NOMO-1 treated with dmso at 0.1 percent for 144 hours (cell line): ENCODE results near the gene MAP3K5.
A peak's percentile ranks its signal among the peaks of the same experiment; 100 is the strongest.

Experiments
- DNase-seq: peaks from one replicate; lab custom pipeline; 2025; ENCODE audit not compliant: unreplicated experiment; lab: John Stamatoyannopoulos, UW

The MAP3K5 gene

DNA sequence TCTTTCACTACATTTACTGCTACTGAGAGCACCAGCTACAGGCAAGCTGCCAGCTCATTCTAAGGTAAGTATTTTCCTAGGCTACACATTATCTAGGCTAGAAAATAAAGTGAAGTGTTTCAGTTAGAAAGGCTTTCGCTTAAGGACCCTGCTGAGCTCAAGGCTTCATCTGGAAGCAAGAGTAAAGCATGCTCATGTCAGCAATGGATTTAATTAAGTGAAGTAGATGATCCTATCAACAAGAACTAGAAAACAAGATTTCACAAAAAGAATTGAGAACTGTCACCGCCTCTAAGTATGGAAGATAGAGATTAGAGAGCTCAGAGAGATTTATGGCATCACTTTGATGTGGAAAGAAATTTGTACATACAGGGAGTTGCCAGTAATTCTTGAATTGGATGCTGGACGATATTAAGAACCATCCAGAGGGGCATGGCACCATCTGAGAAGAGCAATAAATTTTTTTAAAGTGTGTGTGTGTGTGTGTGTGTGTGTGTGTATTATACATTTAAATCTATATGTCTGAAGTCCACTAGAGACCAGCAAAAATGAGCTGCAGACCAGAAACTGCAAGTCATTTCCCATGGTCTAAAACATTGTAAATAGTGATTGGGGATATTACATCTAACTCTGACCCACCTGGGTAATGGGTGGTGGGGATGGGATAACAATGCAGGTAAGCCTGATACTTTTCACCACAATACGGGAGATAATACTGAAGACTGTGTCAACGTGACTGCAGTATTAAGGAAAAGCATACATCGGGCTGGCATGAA is 136.8 kb downstream of the MAP3K5 start:
- DNase-seq: no peak

DNA sequence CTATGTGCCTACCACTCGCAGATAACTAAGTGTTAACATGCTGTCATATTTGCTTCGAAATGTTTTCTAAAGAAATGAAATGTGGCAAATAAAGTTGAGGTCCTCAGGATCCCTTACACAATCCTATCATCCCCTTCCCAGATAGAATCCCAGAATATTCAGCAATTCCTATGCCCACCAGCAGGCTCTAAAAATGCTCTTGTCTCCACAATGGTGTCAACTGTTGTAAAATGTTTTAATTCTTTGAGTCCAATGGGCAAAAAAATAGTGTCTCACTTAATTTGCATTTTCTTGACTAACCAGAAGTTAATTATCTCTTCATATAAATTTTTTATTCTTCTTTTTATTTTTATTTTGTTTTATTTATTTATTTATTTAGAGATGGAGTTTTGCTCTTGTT is 138.2 kb downstream of the MAP3K5 start:
- no peak for DNase-seq

DNA sequence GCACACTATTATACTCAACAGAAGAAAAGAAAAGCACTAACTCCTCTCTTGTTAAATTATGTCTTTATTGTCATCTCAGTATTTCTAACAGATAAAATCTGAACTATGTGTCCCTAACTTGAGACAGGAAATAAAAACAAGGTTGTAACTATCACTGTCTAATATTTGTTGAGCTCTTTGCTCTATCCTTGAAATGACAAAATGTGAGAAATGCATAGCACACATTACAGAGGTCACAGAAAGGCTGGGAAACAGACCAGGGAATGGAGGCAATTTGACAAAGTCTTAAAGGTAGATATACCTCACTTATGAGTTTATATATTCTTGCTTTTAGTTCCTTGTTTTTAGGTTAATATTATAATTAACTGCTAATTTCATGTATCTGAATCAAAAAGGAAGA is 139.6 kb downstream of the MAP3K5 start:
- no peak for DNase-seq

DNA sequence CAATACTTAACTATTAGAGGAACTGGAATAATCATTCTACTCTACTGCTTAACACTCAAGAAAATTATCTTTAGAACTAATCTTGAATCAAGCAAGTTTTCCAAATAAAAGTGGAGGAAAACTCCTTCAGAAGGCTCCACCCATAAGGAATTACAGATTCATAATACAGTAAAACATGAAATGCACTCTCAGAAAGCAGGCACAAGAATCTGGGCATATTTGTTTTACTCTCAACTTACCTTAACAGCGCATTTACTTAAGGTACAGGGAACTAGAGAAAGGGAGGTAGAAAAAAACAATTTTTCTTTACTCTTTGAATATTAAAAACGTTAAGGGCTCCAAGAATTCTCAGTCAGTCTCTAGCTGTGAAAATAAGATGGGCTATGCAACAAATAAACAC is 140.3 kb downstream of the MAP3K5 start:
- no peak for DNase-seq

DNA sequence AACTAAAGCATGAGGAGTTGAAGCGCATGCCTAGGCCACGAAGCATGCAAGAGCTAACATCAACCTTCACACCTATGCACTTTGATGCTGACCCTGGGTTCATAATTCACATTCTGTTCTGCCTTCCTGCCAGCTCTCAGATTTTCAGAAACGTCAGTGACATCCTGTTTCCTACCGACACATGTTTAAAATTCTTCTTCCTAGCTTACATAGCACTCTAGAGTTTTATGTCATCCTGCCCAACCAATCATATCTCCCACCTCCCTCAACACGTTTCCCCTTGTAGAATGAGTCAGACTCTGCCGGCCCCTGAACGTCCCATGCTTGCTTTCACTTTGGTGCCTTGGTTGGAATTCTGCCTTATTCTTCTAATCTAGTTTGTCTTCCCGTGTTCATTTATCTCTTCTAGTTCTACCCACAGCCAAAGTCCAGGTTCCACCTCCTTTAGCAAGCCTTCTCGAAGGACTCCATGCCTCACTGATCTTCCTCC is 144.9 kb downstream of the MAP3K5 start:
- DNase-seq: peak; percentile 18

DNA sequence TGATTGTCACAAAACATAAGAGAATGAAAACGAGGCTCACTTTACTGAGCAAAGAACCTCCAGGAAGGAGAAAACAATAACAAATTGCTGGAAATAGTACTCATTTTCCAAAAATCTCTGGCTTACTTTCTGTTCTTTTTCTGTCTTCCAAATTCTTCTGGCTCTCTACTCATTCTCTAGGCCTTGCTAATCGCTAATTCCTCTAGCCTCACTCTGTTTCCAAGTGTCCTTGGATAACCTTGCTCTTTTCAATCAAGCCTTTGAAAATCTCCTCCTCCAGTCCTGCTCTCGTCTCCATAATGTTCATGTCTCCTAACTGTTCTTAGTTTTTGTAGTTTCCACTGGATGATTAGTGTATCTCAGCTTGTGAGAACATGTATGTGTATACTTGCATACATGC is 145.9 kb downstream of the MAP3K5 start:
- DNase-seq: no peak

DNA sequence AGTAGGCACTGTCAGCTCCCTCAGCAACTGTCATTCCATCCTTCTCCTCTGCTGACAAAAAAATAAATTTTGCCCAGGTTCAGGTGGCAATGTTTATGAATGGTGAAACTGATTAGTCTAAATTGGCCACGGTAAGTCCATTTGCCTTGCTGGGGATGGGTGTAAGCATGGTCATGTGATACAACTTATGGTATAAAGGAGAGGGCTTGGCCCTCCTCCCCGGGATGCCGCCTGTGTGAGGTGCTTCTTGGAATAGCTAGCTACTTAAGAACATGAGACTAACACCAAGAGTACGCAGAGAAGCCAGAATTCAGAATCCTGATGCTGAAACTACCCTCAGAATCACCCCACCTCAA is 147.7 kb downstream of the MAP3K5 start:
- DNase-seq: no peak

DNA sequence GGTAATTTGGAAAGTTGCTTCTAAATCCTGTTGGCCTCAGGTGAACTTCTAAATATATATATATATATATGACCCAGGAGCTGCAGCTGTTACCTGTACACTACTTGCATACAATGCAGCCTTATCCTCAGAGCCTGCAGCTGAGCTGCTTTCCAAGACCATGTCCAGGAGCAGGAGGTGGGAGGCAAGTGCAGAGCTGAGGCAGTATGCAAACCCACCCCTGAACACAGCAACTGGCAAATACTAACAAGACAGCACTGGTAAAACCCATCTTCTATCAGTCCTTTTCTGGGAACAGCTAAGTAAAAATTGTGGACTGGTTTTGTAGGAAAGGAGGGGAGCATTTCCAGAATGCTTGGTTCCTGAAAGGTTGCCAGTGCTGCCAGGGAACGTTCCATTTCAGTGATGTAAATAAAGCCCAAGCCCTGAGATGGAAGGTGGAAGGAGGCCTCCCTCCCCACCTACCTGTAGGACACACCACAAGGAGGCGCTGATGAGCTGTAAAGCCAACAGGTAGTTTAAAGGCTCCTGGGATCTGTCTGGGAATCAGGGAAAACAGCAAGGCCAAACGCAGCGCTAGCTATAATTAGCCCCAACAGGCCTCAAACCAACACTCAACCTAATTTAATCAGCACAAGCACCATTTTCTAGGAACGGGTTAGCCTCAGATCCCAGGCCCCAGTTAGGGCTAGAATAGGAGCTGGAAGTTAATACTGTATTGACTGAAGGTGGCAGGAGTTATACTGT is 148.3 kb downstream of the MAP3K5 start:
- DNase-seq: peak; percentile 20

DNA sequence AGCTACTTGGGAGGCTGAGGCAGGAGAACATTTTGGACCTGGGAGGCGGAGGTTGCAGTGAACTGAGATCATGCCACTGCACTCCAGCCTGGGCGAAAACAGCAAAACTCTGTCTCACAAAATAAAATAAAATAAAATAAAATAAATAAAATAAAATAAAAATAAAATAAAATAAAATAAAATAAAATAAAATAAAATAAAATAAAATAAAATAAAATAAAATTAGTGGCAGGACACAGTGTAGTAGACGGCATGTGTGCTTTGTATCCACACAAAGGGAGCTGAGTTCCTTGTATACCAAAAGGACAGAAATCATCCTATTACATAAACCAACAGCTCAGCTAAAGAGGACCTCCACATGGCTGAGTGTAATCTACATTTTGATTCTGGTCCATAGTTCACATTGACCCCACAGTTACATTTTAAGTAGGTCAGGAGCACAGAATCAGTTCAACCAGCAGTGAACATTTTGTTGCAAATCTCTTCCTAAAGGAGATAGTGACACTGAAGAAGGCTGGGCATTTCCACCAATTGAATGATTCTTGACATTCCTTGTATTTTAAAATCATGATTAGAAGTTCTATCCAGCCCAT is 150.3 kb downstream of the MAP3K5 start:
- DNase-seq: no peak

DNA sequence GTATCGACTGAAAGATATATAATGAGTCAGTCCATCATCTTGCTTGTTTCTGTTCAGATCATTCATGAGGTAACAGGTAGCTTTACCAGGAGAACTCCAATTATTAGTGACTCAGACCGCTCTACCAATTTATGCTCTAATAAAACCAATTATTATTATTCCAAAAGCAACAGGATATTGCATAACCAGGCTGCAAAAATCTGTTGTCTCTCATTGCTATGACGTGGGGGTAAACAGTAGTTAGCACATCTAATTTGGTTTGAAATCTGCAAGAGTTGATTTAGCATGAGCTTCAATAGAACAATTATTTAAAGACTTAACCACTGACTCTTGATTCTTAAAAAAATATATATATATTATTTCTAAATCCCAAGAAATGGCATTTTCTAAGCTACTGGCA is 151.1 kb downstream of the MAP3K5 start:
- DNase-seq: no peak

DNA sequence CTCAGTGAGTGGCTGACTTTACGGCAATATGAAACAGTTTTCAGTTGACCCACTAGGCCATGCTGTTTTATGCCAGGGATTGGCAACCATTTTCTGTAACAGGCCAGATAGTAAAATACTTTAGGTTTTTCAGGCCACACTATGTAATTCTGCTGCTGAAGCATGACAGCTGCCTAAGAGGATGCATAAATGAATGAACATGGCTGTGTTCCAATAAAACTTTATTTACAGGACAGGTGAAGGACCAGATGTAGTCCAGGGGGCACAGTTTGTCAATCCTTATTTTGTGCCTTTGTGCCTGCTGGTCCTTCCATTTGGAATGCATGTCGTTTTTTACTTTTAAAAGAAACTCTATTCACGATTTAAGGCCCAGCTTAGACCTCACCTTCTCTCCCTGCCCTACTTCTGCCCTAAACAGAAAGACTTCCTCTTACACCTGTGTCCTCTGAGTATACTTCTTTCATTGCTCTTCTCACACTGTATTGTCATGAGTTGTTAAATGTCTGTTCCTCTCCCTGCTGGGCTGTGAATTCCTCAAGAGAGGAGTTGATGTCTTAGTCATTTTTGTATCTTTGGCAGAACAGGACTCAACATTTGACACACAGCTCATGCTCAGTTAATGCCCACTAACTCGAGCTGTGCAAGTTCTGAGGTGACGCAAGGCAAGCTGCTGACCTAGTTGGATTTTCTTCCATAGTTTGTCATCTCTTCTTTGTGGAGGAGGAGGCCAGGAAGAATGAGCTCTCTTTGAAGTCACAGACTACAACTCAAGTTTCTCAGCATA is 152.0 kb downstream of the MAP3K5 start:
- no peak for DNase-seq

DNA sequence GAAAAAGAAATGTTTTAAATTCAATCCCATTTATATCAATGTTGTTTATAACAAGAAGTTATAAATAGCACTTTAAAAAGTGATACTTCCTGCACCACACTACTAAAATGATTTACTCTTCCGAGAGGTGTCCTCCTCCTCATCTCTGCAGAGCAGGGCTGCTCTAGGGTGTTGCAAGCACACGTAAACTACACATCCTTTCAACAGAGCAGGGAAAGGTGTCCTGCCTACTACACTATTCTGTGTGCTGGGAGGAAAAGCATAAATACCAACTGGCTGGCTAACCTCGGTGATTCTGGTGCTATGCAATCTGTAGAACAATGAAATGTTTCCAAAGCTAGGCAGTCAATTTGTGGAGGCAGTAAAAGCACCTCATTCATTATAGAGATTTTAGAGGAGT is 152.6 kb downstream of the MAP3K5 start:
- DNase-seq: no peak

DNA sequence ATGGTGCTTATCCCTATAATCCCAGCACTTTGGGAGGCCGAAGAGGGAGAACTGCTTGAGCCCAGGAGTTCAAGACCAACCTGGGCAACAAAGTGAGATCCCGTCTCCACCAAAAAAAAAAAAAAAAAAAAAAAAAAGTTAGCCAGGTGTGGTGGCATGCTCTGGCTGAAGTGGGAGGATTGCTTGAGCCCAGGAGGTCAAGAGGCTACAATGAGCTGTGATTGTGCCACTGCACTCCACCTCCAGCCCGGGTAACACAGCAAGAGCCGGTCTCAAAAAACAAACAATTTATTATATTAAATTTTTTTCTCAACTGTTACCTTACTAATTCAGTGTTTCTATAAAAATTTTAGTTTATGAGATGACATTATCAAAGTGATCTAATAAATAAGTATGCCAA is 156.7 kb downstream of the MAP3K5 start:
- DNase-seq: no peak

DNA sequence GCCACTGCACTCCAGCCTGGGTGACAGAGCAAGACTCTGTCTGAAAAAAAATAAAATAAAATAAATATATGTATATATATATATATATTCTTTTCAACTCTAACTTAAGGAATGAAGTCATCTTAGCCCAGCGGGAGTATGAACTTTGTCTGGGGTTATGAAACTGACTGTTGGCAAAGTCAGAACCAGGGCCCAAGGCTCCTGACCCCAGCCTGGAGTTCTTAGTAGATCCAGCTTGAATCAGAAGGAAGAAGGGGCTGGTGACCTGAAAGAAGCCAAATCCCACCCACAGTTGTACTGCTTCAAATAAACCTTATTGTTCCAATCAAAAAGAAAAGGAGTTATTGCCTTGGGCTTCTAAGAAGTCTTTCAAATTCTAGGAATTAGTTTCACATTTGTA is 158.9 kb downstream of the MAP3K5 start:
- no peak for DNase-seq

DNA sequence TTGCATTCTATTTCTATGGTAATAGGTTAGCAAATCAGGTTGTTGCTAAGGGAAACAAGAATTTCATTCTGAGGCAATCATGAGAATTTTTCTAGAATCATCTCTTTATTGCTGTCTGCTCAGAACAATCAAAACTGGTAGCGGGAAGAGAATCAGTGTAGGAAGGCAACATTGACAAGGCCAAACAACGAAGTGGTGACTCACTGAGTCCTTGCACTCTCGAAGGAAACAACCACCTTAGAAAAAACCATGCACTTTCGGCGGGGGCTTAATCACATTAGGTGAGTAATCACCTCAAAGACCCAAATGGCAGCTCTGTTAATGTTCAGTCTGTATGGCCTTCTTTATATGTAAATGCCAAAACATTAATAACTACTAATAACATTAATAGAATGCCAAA is 163.3 kb downstream of the MAP3K5 start:
- DNase-seq: no peak

DNA sequence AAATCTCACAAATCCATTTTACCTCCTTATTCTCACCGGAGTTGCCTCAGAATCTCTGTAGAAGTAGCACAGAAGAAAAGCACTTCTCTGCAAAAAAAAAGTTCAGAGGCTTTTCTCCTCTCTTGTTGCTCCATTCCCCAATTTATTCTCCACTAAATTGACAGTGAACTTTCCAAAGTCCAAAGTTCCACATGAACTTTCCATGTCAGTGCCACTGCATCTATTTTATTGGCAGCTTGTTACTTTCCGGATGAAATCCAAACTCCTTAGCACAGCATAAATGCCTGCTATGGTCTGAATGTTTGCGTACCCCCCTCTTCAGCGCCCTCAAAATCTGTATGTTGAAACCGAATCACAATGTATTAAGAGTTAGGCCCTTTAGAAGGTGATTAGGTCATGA is 165.1 kb downstream of the MAP3K5 start:
- DNase-seq: no peak

DNA sequence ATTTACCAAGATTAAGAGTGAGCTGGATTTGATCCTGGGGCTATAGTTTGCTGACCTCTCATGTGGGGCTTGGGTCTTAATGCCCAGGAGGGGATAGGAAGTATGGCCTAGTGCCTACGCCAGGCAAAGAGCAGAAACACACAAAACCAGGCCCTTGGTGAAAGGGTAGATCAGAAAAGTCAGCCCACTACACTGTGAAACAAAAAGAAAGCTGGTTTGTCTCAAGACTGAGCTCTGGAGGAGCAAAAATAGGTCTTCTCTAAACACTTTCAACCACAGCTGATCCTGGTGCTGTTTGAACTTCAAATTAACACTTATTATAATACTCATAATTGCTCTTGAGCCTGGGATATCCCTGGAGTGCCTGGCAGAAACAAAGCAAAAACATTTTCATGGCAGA is 167.0 kb downstream of the MAP3K5 start:
- no peak for DNase-seq

DNA sequence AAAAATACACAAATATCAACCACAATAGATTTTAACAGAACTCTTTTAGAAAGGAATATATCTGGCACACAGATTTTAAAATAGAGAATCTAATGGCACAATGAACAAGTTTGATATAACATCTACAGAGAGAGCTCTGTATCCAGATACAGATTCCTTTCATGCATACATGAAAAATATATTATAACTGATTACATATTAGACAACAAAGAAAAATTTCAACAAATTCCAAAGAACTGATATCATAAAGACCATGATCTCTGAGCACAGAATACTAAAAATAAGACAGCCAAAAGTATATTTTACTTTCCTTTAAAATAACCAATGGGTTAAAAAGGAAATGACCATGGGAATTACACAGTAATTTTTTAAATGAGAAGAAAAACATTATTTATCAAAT is 167.9 kb downstream of the MAP3K5 start:
- no peak for DNase-seq

DNA sequence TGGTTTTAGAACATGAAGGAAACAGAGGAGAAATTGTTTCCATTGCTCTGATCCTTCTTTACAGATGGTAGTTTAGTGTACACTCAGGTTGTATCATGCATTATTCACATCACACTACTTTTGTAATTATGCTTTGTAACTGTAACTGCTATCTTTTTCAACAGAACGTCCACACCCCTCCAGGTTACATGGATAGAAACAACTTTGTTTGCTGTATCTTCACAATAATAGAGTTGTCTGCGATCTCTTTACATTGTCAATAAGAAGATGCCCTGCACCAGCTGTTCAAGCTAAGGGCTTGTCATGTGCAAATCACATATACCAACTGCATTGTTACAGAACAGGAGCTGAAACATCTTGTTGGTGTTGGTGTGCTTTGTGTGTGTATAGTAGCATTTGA is 174.2 kb downstream of the MAP3K5 start:
- no peak for DNase-seq

DNA sequence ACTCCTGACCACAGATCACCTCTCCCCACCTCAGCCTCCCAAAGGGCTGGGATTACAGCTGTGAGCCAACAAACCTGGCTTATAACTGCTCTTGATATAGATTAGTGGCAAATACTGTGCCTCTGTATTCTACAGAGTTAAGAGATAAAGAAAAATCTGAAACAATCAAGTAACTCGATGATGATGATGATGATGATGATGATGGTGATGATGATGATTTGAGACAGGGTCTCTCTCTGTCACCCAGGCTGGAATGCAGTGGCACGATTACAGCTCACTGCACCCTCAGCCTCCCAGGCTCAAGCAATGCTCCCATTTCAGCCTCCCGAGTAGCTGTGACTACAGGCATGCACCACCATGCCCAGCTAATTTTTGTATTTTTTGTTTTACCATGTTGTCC is 175.8 kb downstream of the MAP3K5 start:
- DNase-seq: no peak

DNA sequence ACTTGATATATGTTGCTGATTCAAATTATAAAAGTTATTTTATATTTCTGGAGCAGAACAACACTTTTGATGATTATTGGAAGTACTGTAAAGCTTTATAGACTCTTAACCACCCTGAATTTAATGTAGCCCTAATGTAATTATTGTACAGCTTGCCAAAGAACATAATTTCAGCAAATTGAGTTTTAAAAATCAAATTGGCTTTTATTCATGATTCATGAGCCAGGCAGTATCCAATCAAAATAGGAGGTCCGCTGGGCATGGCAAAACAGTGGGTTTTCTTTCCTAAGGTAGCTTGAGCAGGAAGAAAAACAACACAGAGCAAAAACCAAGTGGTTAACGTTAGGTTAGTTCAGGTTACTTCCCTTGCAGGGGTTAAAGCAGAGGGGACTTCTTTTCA is 177.3 kb downstream of the MAP3K5 start:
- DNase-seq: no peak
